ENCODE measurements around the gene KMT5B.

KMT5B gene

GRCh38 chr11:68179847-68180246, 33.2 kb downstream of the KMT5B start:
- DNase-seq (ENCODE audit: low read depth), result no peak

- DNase-seq (ENCODE audit: low read depth), result no peak
Measured at GRCh38 chr11:68177877-68178276, 35.2 kb downstream of the KMT5B start.

GRCh38 chr11:68173926-68174325, 39.2 kb downstream of the KMT5B start:
- DNase-seq (ENCODE audit: low read depth), result no peak

GRCh38 chr11:68169442-68169841, 43.7 kb downstream of the KMT5B start:
- DNase-seq (ENCODE audit: low read depth), result no peak

- no peak for DNase-seq (ENCODE audit: low read depth)
Measured at GRCh38 chr11:68168694-68169093, 44.4 kb downstream of the KMT5B start.

- no peak for DNase-seq (ENCODE audit: low read depth)
Measured at GRCh38 chr11:68167474-68167873, 45.6 kb downstream of the KMT5B start.

- no peak for DNase-seq (ENCODE audit: low read depth)
Measured at GRCh38 chr11:68166969-68167368, 46.1 kb downstream of the KMT5B start.

GRCh38 chr11:68165601-68166000, 47.5 kb downstream of the KMT5B start:
- no peak for DNase-seq (ENCODE audit: low read depth)

- no peak for DNase-seq (ENCODE audit: low read depth)
Measured at GRCh38 chr11:68164437-68164836, 48.7 kb downstream of the KMT5B start.

GRCh38 chr11:68163691-68164090, 49.4 kb downstream of the KMT5B start:
- DNase-seq (ENCODE audit: low read depth), result no peak

GRCh38 chr11:68160100-68160695, 52.9 kb downstream of the KMT5B start:
- DNase-seq (ENCODE audit: low read depth), result peak; percentile 18

- no peak for DNase-seq (ENCODE audit: low read depth)
Measured at GRCh38 chr11:68159665-68160064, 53.4 kb downstream of the KMT5B start.

GRCh38 chr11:68159161-68159560, 53.9 kb downstream of the KMT5B start:
- no peak for DNase-seq (ENCODE audit: low read depth)

GRCh38 chr11:68158580-68158979, 54.5 kb downstream of the KMT5B start:
- no peak for DNase-seq (ENCODE audit: low read depth)

GRCh38 chr11:68153742-68154141, 59.4 kb downstream of the KMT5B start:
- no peak for DNase-seq (ENCODE audit: low read depth)

- DNase-seq (ENCODE audit: low read depth), result no peak
Measured at GRCh38 chr11:68150037-68150436, 63.1 kb downstream of the KMT5B start.

GRCh38 chr11:68149417-68149816, 63.7 kb downstream of the KMT5B start:
- no peak for DNase-seq (ENCODE audit: low read depth)

GRCh38 chr11:68148879-68149278, 64.2 kb downstream of the KMT5B start:
- no peak for DNase-seq (ENCODE audit: low read depth)

- DNase-seq (ENCODE audit: low read depth), result no peak
Measured at GRCh38 chr11:68148071-68148805, 64.9 kb downstream of the KMT5B start.

- DNase-seq (ENCODE audit: low read depth), result no peak
Measured at GRCh38 chr11:68146704-68147474, 66.2 kb downstream of the KMT5B start.

- no peak for DNase-seq (ENCODE audit: low read depth)
Measured at GRCh38 chr11:68146010-68146540, 67.0 kb downstream of the KMT5B start.

- no peak for DNase-seq (ENCODE audit: low read depth)
Measured at GRCh38 chr11:68145120-68145866, 67.8 kb downstream of the KMT5B start.

All from GM04503 (cell line).